ENCODE results near the gene NDUFB3. TPM values are rescaled to one million over a fixed set of nuclear protein-coding genes. Genes with fewer than 3 reads are reported as not detected.

The NDUFB3 gene
- total RNA-seq, 1 experiment from 2014 or later, result 96.7 TPM

GRCh38 chr2:201118961-201119854, 47.4 kb downstream of the NDUFB3 start:
- TF ChIP-seq EZH2 (IDR thresholded peaks at IDR 0.05; ENCODE audit: low read depth) (no peak), CTCF (conservative IDR thresholded peaks at IDR 0.05) (no peak)
- peaks cover 64% of the 10 kb centered on the region for H3K79me2 ChIP-seq (ENCODE audit: low read depth)
- ChIA-PET CTCF (interaction anchor here (0.6 kb wide), 2 partner anchors 17 to 660 kb away, joined by 3 to 4 read pairs; no protein-coding TSS in a partner anchor), POLR2A (ENCODE audit: unreplicated experiment) (interaction anchor here (0.6 to 1.0 kb wide), 3 partner anchors 26 to 332 kb away, joined by 4 to 7 read pairs (median 5); partner anchors contain the start of gene TRAK2)
- BruUV-seq (replicated peaks), result no TSS peak
- peak in 1 of 2 experiments; percentile 60 for DNase-seq
- peaks cover 59% of the 10 kb centered on the region for H3F3A ChIP-seq (ENCODE audit: insufficient read depth, low read depth)
- peak overlapping the region; percentile 89 for H3K4me2 ChIP-seq
- peaks cover 14% of the 10 kb centered on the region; the same call in 1 of the 2 replicates for H3K36me3 ChIP-seq (ENCODE audit: low read depth)
- H3K27me3 ChIP-seq (ENCODE audit: insufficient read depth, low read depth), result no peaks in the 10 kb centered on the region
- peak overlapping the region; percentile 100 for H3K27ac ChIP-seq
- H3K4me3 ChIP-seq, result peak overlapping the region; percentile 68
- H3K4me1 ChIP-seq (replicated peaks; ENCODE audit: insufficient read depth), result peaks cover 67% of the 10 kb centered on the region
- no peaks in the 10 kb centered on the region for H3K9me2 ChIP-seq (ENCODE audit: insufficient read depth)
- no peaks in the 10 kb centered on the region for H3K9me3 ChIP-seq (ENCODE audit: insufficient read depth, low read depth)
- intact Hi-C loops (cut with micrococcal nuclease; ENCODE audit: unreplicated experiment), result loop anchor here (1.0 to 5.0 kb wide), 5 partner anchors 30 to 157 kb away; partner anchors contain the start of genes HYCC2, NDUFB3 and ORC2
- H2AFZ ChIP-seq, result peak overlapping the region; percentile 93
- H4K20me1 ChIP-seq (ENCODE audit: insufficient read depth), result no peaks in the 10 kb centered on the region

GRCh38 chr2:201122276-201122675, 50.5 kb downstream of the NDUFB3 start:
- intact Hi-C loops (cut with micrococcal nuclease; ENCODE audit: unreplicated experiment), result no loop called here
- Histone ChIP-seq H3K4me3 (no peak overlapping the region), H3K79me2 (ENCODE audit: low read depth) (peaks cover 86% of the 10 kb centered on the region), H3K27me3 (ENCODE audit: insufficient read depth, low read depth) (no peaks in the 10 kb centered on the region), H2AFZ (no peak overlapping the region), H3K4me2 (no peak overlapping the region), H3K9me3 (ENCODE audit: insufficient read depth, low read depth) (no peaks in the 10 kb centered on the region), H3K9me2 (ENCODE audit: insufficient read depth) (no peaks in the 10 kb centered on the region), H3K36me3 (ENCODE audit: low read depth) (peaks cover 14% of the 10 kb centered on the region; the same call in 1 of the 2 replicates), H3F3A (ENCODE audit: insufficient read depth, low read depth) (peaks cover 41% of the 10 kb centered on the region), H4K20me1 (ENCODE audit: insufficient read depth) (no peaks in the 10 kb centered on the region), H3K27ac (peak overlapping the region; percentile 16; the same call in 1 of the 2 replicates), H3K4me1 (replicated peaks; ENCODE audit: insufficient read depth) (peaks cover 77% of the 10 kb centered on the region)
- TF ChIP-seq EZH2 (IDR thresholded peaks at IDR 0.05; ENCODE audit: low read depth) (no peak), CTCF (conservative IDR thresholded peaks at IDR 0.05) (no peak)
- DNase-seq, result no peak
- BruUV-seq (replicated peaks), result no TSS peak
- POLR2A ChIA-PET (ENCODE audit: unreplicated experiment), result no interaction called here
- CTCF ChIA-PET, result no interaction called here

GRCh38 chr2:201126308-201127151, 54.7 kb downstream of the NDUFB3 start:
- POLR2A ChIA-PET (ENCODE audit: unreplicated experiment), result interaction anchor here (0.6 to 0.7 kb wide), 2 partner anchors 23 to 125 kb away, joined by 3 to 13 read pairs; no protein-coding TSS in a partner anchor
- H3K36me3 ChIP-seq (ENCODE audit: low read depth), result peaks cover 8% of the 10 kb centered on the region; the same call in 1 of the 2 replicates
- no peak overlapping the region for H2AFZ ChIP-seq
- no TSS peak for BruUV-seq (replicated peaks)
- peaks cover 30% of the 10 kb centered on the region for H3F3A ChIP-seq (ENCODE audit: insufficient read depth, low read depth)
- no peak overlapping the region for H3K4me3 ChIP-seq
- H3K4me1 ChIP-seq (replicated peaks; ENCODE audit: insufficient read depth), result peaks cover 84% of the 10 kb centered on the region
- H3K79me2 ChIP-seq (ENCODE audit: low read depth), result peaks cover 71% of the 10 kb centered on the region
- no peaks in the 10 kb centered on the region for H3K27me3 ChIP-seq (ENCODE audit: insufficient read depth, low read depth)
- no peaks in the 10 kb centered on the region for H3K9me2 ChIP-seq (ENCODE audit: insufficient read depth)
- TF ChIP-seq EZH2 (IDR thresholded peaks at IDR 0.05; ENCODE audit: low read depth), result no peak
- no peak for TF ChIP-seq CTCF (conservative IDR thresholded peaks at IDR 0.05)
- intact Hi-C loops (cut with micrococcal nuclease; ENCODE audit: unreplicated experiment), result no loop called here
- no peak for DNase-seq
- no peaks in the 10 kb centered on the region for H3K9me3 ChIP-seq (ENCODE audit: insufficient read depth, low read depth)
- peak overlapping the region; percentile 35 for H3K4me2 ChIP-seq
- H4K20me1 ChIP-seq (ENCODE audit: insufficient read depth), result no peaks in the 10 kb centered on the region
- peak overlapping the region; percentile 32 for H3K27ac ChIP-seq
- CTCF ChIA-PET, result interaction anchor here (0.8 kb wide), 1 partner anchor 31 kb away, joined by 5 read pairs; no protein-coding TSS in a partner anchor

Measured in PC-9 (cell line).